GM19452 (cell line): ENCODE data around the gene GARRE1.

Source experiments
- ATAC-seq: cut with Tn5 transposase; IDR thresholded peaks from one replicate; pipeline ENCODE4 v1.9.1; 2021; ENCODE audit not compliant: unreplicated experiment

Gene GARRE1

GRCh38 chr19:34291235-34291634, 36.9 kb downstream of the GARRE1 start:
- no peak for ATAC-seq

GRCh38 chr19:34295103-34295502, 40.7 kb downstream of the GARRE1 start:
- ATAC-seq = no peak

- no peak for ATAC-seq
These were observed 44.7 kb downstream of the GARRE1 start for GRCh38 chr19:34298891-34299520.

GRCh38 chr19:34299576-34299975, 45.2 kb downstream of the GARRE1 start:
- ATAC-seq = no peak

- no peak for ATAC-seq
These were observed 46.0 kb downstream of the GARRE1 start for GRCh38 chr19:34300380-34300779.

- no peak for ATAC-seq
These were observed 46.6 kb downstream of the GARRE1 start for GRCh38 chr19:34300962-34301361.
